GM12865 (cell line): ENCODE data around the gene WDHD1.

Experiments used
- DNase-seq: peaks from one replicate; pipeline ENCODE4 v3.0.0; 2010; ENCODE audit warnings: low read depth
- H3K4me3 ChIP-seq: 2 replicates; pipeline ENCODE4 v1.5.1; 2011; ENCODE audit warnings: mild to moderate bottlenecking, low read depth, low read length, control low read depth
- CTCF ChIP-seq: IDR thresholded peaks from 2 replicates; pipeline ENCODE4 v1.5.1; 2011; ENCODE audit warnings: low read length, control low read depth, low read depth, inconsistent platforms; ENCODE audit not compliant: insufficient read depth; ENCODE audit errors: missing control alignments

WDHD1 gene

GRCh38 chr14:55026793-55027561 lies at the start of gene WDHD1, which contains the start of gene SOCS4:
Gene WDHD1 (minus strand): TSS chr14:55027099. CDS start chr14:55026787, 312 bp downstream.
Gene SOCS4 (plus strand): TSS chr14:55027236. CDS start chr14:55043042, 15,806 bp downstream.
- peak; percentile 98 for DNase-seq
- TF ChIP-seq CTCF = peak; percentile 15
- peak within 1 kb of the TSS; percentile 81 for H3K4me3 ChIP-seq

GRCh38 chr14:55075628-55076175 lies 48.8 kb upstream of the WDHD1 start:
- no peak for TF ChIP-seq CTCF
- H3K4me3 ChIP-seq = peak overlapping the region; percentile 22
- DNase-seq = peak; percentile 55

GRCh38 chr14:55074662-55075061 lies 47.8 kb upstream of the WDHD1 start:
- no peak for TF ChIP-seq CTCF
- peak; percentile 82 for DNase-seq
- peak overlapping the region; percentile 22 for H3K4me3 ChIP-seq

GRCh38 chr14:55073856-55074255 lies 47.0 kb upstream of the WDHD1 start:
- TF ChIP-seq CTCF = no peak
- no peak overlapping the region; the same call in 1 of the 2 replicates for H3K4me3 ChIP-seq
- DNase-seq = no peak

- peak; percentile 77 for DNase-seq
- no peak for TF ChIP-seq CTCF
- peak overlapping the region; percentile 46 for H3K4me3 ChIP-seq
These were observed 45.2 kb upstream of the WDHD1 start for GRCh38 chr14:55071870-55072640.

GRCh38 chr14:55070981-55071411 lies 44.1 kb upstream of the WDHD1 start:
- DNase-seq = no peak
- no peak for TF ChIP-seq CTCF
- H3K4me3 ChIP-seq = no peak overlapping the region
